ENCODE data around the gene SLC16A1.

- TF ChIP-seq, protein P1, sequence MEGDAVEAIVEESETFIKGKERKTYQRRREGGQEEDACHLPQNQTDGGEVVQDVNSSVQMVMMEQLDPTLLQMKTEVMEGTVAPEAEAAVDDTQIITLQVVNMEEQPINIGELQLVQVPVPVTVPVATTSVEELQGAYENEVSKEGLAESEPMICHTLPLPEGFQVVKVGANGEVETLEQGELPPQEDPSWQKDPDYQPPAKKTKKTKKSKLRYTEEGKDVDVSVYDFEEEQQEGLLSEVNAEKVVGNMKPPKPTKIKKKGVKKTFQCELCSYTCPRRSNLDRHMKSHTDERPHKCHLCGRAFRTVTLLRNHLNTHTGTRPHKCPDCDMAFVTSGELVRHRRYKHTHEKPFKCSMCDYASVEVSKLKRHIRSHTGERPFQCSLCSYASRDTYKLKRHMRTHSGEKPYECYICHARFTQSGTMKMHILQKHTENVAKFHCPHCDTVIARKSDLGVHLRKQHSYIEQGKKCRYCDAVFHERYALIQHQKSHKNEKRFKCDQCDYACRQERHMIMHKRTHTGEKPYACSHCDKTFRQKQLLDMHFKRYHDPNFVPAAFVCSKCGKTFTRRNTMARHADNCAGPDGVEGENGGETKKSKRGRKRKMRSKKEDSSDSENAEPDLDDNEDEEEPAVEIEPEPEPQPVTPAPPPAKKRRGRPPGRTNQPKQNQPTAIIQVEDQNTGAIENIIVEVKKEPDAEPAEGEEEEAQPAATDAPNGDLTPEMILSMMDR (IDR thresholded peaks at IDR 0.05): no peak
- TF ChIP-seq POLR2A (IDR thresholded peaks at IDR 0.05): no peak
- no peak for TF ChIP-seq POLR2AphosphoS5 (IDR thresholded peaks at IDR 0.05)
These were observed 29.1 kb upstream of the SLC16A1 start for GRCh38 chr1:112985123-112985522.
